Measurements from ENCODE around the gene DRD4. TPM values are rescaled to one million over a fixed set of nuclear protein-coding genes. Genes with fewer than 3 reads are reported as not detected.

The DRD4 gene
- total RNA-seq, 1 donor from 2014 or later = 1.2 TPM

DNA sequence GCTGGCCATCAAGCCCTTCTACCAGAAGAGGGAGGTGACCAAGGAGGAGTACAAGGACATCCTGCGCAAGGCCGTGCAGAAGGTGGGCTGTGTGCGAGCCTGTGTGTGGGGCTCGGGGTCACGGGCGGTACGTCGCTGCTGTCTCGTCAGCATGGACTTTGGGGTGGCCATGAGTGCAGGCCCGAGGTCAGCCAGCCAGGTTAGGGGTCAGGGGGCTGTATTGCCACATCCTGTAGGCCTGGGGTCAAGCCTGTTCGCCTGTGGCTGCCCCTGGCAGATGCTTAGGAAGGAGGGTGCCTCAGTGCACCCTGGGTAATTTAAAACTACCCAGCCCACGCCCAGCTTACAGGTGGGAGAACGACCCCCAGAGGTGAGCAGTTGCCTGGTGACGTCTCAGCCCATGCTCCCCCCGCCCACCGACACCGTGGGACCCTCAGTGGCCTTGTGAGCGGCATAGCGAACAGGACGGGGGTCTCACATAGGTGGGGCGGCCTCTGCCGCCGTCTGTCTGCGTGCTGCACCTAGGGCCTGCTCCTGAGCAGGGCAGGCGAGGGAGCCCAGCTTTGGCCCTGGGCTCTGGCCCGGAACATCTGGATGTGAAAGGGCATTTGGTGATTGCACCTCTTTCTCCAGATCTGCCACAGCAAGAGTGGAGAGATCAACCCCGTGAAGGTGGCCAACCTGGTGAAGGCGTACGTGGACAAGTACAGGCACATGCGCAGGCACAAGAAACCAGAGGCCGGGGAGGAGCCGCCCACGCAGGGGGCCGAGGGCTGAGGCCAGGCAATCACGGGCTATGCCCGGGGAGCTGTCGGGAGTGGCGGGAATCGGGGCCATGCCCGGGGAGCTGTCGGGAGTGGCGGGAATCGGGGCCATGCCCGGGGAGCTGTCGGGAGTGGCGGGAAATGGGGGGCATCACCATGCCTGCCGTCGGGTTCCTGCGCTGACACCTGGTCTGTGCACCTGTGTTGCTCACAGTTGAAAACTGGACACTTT, 25.8 kb upstream of the DRD4 start:
- intact Hi-C loops (cut with DNase I) = no loop called here
- TF ChIP-seq, protein P1, sequence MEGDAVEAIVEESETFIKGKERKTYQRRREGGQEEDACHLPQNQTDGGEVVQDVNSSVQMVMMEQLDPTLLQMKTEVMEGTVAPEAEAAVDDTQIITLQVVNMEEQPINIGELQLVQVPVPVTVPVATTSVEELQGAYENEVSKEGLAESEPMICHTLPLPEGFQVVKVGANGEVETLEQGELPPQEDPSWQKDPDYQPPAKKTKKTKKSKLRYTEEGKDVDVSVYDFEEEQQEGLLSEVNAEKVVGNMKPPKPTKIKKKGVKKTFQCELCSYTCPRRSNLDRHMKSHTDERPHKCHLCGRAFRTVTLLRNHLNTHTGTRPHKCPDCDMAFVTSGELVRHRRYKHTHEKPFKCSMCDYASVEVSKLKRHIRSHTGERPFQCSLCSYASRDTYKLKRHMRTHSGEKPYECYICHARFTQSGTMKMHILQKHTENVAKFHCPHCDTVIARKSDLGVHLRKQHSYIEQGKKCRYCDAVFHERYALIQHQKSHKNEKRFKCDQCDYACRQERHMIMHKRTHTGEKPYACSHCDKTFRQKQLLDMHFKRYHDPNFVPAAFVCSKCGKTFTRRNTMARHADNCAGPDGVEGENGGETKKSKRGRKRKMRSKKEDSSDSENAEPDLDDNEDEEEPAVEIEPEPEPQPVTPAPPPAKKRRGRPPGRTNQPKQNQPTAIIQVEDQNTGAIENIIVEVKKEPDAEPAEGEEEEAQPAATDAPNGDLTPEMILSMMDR (IDR thresholded peaks at IDR 0.05) = no peak
- no peak overlapping the region for H3K27ac ChIP-seq
- peaks cover 71% of the 10 kb centered on the region for H3K36me3 ChIP-seq
- no peaks in the 10 kb centered on the region for H3K9me3 ChIP-seq
- no peak overlapping the region for H3K4me3 ChIP-seq
- ATAC-seq = no peak
- peak; percentile 68 for DNase-seq
- peaks cover 25% of the 10 kb centered on the region for H3K4me1 ChIP-seq
- H3K27me3 ChIP-seq = no peaks in the 10 kb centered on the region

DNA sequence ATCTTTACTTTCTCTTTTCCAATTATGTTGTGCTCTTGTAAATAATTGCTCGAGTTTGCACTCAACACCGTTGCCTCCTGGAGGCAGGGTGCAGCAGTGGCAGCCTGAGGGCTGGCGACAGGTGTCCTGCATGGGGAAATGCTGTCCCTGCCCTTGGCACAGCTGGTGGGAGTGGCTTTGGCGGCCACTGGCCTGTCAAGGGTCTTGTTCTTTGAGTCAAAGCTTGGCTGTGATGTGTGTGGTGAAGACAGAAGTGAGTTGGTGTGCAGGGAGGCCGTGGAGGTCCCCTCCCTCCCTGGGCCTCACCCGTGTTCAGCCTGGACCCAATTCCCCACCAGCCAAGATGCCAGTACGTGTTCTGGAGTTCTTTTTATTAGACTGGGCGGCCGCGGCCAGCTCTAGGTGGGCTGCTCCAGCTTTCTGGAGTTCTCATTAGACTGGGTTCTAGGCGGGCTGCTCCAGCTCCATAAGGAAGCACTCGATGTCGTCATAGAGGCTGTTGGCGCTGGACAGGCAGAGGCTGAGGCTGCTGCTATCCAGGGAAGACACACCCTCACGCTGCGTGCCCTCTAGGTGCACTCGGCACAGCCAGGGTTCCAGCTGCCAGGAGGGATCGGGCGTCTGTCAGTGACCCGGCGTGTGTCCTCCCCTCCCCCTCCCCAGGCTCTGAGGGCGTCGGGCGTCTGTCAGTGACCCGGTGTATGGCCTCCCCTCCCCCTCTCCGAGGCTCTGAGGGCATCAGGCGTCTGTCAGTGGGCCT, 24.7 kb upstream of the DRD4 start:
- H3K9me3 ChIP-seq = no peaks in the 10 kb centered on the region
- H3K27ac ChIP-seq = peak overlapping the region; percentile 36
- H3K27me3 ChIP-seq = no peaks in the 10 kb centered on the region
- intact Hi-C loops (cut with DNase I) = no loop called here
- peaks cover 60% of the 10 kb centered on the region for H3K36me3 ChIP-seq
- ATAC-seq (no peak), DNase-seq (peak; percentile 68)
- H3K4me3 ChIP-seq = no peak overlapping the region
- TF ChIP-seq, protein P1 (IDR thresholded peaks at IDR 0.05) = no peak
- H3K4me1 ChIP-seq = peaks cover 28% of the 10 kb centered on the region

DNA sequence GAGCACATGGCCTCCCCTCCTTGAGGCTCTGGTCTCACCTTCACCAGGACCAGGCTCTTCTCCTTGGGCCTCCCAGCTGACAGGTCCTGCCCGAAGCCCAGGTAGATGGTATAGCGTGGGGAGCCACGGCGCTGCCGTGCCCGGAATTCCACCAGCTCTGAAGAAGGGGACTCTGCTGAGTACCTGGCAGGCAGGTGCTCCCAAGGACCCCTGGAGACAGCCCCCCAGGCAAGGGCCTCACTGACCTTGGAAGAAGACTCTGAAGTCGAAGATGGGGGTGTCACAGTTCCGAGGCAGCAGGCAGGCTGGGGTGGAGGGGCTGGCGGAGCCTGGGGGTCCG, 24.1 kb upstream of the DRD4 start:
- H3K4me3 ChIP-seq = no peak overlapping the region
- TF ChIP-seq, protein P1 (IDR thresholded peaks at IDR 0.05) = no peak
- peak overlapping the region; percentile 36 for H3K27ac ChIP-seq
- peak; percentile 63 for DNase-seq
- intact Hi-C loops (cut with DNase I) = no loop called here
- no peak for ATAC-seq
- no peaks in the 10 kb centered on the region for H3K27me3 ChIP-seq
- H3K9me3 ChIP-seq = no peaks in the 10 kb centered on the region
- H3K4me1 ChIP-seq = peaks cover 28% of the 10 kb centered on the region
- H3K36me3 ChIP-seq = peaks cover 54% of the 10 kb centered on the region

DNA sequence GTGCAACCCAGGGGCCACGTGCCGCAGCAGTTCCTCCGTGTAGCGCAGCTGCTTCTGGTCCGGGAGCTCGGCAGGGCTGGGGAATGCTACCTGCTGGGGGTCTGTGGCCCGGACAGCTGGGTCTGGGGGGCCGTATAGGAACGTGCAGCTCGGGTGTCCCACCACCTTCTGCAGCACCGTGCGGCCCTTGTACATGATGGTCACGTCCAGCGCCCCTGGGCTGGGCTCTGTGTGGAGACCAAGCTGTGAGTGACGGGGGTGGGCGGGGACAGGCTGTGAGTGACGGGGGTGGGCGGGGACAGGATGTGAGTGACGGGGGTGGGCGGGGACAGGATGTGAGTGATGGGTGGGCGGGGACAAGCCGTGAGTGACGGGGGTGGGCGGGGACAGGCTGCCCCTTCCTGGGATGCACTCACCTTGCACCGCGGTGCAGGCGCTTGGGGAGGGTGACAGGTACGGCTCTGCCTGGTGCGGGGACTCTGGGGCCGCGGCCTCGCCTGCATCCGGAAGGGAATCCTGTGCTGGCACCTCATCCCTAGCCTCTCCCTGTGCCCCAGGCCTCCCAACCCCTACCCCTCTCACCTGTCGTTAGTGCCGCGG, 23.6 kb upstream of the DRD4 start:
- TF ChIP-seq, protein P1 (IDR thresholded peaks at IDR 0.05) = no peak
- ATAC-seq (peak; percentile 40), DNase-seq (peak; percentile 88)
- Histone ChIP-seq H3K36me3 (peaks cover 49% of the 10 kb centered on the region), H3K9me3 (no peaks in the 10 kb centered on the region), H3K4me3 (no peak overlapping the region), H3K4me1 (peaks cover 28% of the 10 kb centered on the region), H3K27ac (peak overlapping the region; percentile 92), H3K27me3 (no peaks in the 10 kb centered on the region)
- intact Hi-C loops (cut with DNase I) = no loop called here

DNA sequence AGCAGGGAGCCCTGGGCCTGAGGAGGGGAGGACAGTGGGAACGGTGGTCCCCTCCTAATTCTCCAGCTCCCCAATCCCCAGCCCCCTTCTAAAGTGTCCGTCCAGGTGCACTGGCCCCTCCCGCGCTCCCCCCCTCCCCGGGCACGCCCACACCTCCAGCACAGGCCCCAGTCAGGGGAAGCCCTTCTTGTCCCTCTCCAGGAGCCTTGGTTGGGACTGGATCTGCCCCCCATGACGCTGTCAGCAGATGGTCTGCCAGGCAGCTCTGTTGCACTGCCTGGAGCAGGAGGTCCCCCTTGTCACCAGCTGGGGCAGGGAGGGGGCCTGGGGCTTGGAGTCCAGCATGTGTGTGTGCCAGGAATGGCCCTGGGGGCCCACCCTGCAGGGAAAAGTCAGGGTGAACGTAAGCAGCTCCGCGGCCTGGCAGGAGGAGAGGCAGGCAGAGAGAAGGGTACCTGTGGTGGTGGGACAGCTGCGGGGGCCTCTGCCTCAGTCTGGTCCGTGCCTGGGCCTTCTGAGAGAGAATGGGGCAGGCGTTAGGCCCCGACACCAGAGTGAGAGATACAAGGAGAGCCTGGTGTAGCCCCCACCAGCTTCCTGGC, 22.9 kb upstream of the DRD4 start:
- intact Hi-C loops (cut with DNase I) = no loop called here
- DNase-seq = peak; percentile 67
- peak overlapping the region; percentile 76 for H3K4me3 ChIP-seq

More for the DNA sequence above, 22.9 kb upstream of the DRD4 start:
- peak overlapping the region; percentile 92 for H3K27ac ChIP-seq
- no peaks in the 10 kb centered on the region for H3K9me3 ChIP-seq
- no peak for ATAC-seq
- peaks cover 28% of the 10 kb centered on the region for H3K4me1 ChIP-seq
- TF ChIP-seq, protein P1 (IDR thresholded peaks at IDR 0.05) = no peak
- H3K36me3 ChIP-seq = peaks cover 43% of the 10 kb centered on the region
- no peaks in the 10 kb centered on the region for H3K27me3 ChIP-seq

Measured in upper lobe of right lung (tissue), 1 donor.